Measurements from ENCODE around the gene OLFML1. TPM values are rescaled to one million over a fixed set of nuclear protein-coding genes. Genes with fewer than 3 reads are reported as not detected.

OLFML1 gene
- total RNA-seq, 4 donors from 2014 or later: 1.2 to 5.3 (median 2.2) TPM

DNA sequence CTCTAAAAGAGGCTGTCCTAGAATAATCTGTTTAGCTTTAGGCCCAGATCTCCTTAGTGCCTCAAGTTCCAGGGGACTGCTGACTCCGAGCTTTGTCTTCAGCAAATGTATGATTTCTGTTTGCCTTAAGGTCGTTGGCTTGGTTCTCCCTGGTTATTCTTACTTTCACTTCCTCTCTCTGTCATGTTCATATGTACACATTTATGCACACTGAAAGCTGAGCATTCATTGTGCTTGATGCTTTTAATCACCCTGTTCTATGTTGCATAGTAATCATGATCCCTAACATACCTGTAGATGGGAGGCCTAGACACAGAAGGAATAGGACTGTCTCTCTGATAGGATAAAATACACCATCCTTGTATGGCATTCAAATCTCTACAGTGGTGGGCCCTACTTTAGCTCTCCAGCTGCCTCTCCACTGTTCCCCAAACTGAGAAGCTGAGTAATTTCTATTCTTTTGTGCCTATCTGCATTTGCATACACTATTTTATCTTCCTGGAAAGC, 35.7 kb downstream of the OLFML1 start:
- Histone ChIP-seq H3K4me3 (no peak overlapping the region), H3K9me3 (no peaks in the 10 kb centered on the region), H3K36me3 (no peaks in the 10 kb centered on the region), H3K4me1 (peaks cover 54% of the 10 kb centered on the region), H3K27ac (peak overlapping the region; percentile 39), H3K27me3 (no peaks in the 10 kb centered on the region)
- TF ChIP-seq EP300 (IDR thresholded peaks at IDR 0.05) (no peak), POLR2AphosphoS5 (IDR thresholded peaks at IDR 0.05) (no peak), POLR2A (IDR thresholded peaks at IDR 0.05) (no peak)
- TF ChIP-seq, protein P1, sequence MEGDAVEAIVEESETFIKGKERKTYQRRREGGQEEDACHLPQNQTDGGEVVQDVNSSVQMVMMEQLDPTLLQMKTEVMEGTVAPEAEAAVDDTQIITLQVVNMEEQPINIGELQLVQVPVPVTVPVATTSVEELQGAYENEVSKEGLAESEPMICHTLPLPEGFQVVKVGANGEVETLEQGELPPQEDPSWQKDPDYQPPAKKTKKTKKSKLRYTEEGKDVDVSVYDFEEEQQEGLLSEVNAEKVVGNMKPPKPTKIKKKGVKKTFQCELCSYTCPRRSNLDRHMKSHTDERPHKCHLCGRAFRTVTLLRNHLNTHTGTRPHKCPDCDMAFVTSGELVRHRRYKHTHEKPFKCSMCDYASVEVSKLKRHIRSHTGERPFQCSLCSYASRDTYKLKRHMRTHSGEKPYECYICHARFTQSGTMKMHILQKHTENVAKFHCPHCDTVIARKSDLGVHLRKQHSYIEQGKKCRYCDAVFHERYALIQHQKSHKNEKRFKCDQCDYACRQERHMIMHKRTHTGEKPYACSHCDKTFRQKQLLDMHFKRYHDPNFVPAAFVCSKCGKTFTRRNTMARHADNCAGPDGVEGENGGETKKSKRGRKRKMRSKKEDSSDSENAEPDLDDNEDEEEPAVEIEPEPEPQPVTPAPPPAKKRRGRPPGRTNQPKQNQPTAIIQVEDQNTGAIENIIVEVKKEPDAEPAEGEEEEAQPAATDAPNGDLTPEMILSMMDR (IDR thresholded peaks at IDR 0.05): no peak
- WGBS: 27% methylated on average over 2 of the region's 2 CpGs
- no peak for DNase-seq (ENCODE audit: low spot score in 2 of 2)

GRCh38 chr11:7522121-7522520, 36.8 kb downstream of the OLFML1 start:
- Histone ChIP-seq H3K4me1 (peaks cover 52% of the 10 kb centered on the region), H3K36me3 (no peaks in the 10 kb centered on the region), H3K9me3 (no peaks in the 10 kb centered on the region), H3K27me3 (no peaks in the 10 kb centered on the region), H3K4me3 (no peak overlapping the region), H3K27ac (peak overlapping the region; percentile 20)
- WGBS: 79% methylated on average over 4 of the region's 4 CpGs
- TF ChIP-seq, protein P1 (IDR thresholded peaks at IDR 0.05): no peak
- TF ChIP-seq POLR2AphosphoS5 (IDR thresholded peaks at IDR 0.05): no peak
- TF ChIP-seq EP300 (IDR thresholded peaks at IDR 0.05): no peak
- TF ChIP-seq POLR2A (IDR thresholded peaks at IDR 0.05): no peak
- DNase-seq (ENCODE audit: low spot score in 2 of 2): no peak

DNA sequence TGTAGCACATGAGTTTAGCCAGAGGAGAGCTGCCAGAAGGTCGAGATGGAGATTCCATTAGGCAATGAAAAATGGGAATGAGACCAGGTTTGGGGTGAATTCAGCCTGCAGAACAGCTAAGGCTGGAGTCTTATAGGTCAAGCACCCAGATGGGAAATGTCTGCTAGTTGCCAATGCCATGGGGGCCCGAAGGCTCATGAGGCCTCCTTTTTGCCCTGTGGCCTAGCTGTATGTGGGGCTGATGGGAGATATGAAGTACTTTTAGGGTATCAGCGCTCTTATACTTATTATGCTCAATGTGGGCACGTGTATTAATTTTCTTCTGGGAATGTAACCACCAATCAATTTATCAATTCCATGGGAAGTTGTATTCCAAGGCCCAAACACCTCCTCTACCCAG, 37.2 kb downstream of the OLFML1 start:
- 90% methylated on average over 4 of the region's 4 CpGs for WGBS
- H3K4me1 ChIP-seq: peaks cover 52% of the 10 kb centered on the region
- no peaks in the 10 kb centered on the region for H3K27me3 ChIP-seq
- no peaks in the 10 kb centered on the region for H3K36me3 ChIP-seq
- TF ChIP-seq POLR2A (IDR thresholded peaks at IDR 0.05) (no peak), POLR2AphosphoS5 (IDR thresholded peaks at IDR 0.05) (no peak), EP300 (IDR thresholded peaks at IDR 0.05) (no peak)
- TF ChIP-seq, protein P1 (IDR thresholded peaks at IDR 0.05): no peak
- peak overlapping the region; percentile 20 for H3K27ac ChIP-seq
- H3K4me3 ChIP-seq: no peak overlapping the region
- no peak for DNase-seq (ENCODE audit: low spot score in 2 of 2)
- no peaks in the 10 kb centered on the region for H3K9me3 ChIP-seq

DNA sequence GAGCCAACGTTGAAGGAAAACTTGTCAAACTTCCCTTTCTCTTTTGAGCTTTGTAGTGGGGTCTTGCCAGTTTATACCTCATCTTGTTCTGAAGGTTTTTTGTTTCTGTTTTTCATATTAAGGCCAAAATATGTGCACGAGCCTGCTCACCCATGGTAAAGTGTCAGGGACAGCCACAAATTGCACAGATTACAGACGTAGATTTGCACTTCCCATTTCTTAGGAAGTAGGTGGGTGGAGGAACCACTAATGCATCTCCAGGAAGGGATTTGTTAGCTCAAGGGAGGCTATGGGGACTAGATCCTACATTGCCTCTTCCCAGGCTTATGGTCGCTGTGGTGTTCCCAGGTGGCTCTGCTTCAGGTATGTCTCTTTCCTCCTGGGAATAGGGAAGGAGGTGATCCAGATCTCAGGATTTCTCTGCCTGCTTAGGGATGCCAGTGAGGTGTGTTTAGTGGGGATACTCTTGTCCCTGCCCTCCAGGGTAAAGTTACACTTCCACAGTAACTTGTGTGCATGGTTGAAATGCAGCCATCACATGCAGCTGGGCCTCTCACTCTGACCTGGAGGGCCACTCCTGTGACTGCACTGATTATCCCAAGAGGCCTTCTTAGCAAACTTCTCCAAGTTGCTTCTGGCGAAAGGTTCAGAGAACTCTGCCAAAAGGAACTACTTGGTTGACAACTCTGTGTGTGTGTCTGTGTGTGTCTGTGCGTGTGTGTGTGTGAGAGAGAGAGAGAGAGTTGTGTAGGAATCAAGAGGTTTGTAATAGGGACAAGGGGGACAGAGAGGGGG, 38.3 kb downstream of the OLFML1 start:
- Histone ChIP-seq H3K9me3 (no peaks in the 10 kb centered on the region), H3K36me3 (no peaks in the 10 kb centered on the region), H3K4me3 (no peak overlapping the region), H3K27me3 (no peaks in the 10 kb centered on the region), H3K4me1 (peaks cover 57% of the 10 kb centered on the region), H3K27ac (peak overlapping the region; percentile 63)
- TF ChIP-seq POLR2A (IDR thresholded peaks at IDR 0.05): no peak
- TF ChIP-seq POLR2AphosphoS5 (IDR thresholded peaks at IDR 0.05): no peak
- TF ChIP-seq, protein P1 (IDR thresholded peaks at IDR 0.05): no peak
- no peak for TF ChIP-seq EP300 (IDR thresholded peaks at IDR 0.05)
- DNase-seq (ENCODE audit: low spot score in 2 of 2): no peak
- WGBS: 71% methylated on average over 6 of the region's 6 CpGs

DNA sequence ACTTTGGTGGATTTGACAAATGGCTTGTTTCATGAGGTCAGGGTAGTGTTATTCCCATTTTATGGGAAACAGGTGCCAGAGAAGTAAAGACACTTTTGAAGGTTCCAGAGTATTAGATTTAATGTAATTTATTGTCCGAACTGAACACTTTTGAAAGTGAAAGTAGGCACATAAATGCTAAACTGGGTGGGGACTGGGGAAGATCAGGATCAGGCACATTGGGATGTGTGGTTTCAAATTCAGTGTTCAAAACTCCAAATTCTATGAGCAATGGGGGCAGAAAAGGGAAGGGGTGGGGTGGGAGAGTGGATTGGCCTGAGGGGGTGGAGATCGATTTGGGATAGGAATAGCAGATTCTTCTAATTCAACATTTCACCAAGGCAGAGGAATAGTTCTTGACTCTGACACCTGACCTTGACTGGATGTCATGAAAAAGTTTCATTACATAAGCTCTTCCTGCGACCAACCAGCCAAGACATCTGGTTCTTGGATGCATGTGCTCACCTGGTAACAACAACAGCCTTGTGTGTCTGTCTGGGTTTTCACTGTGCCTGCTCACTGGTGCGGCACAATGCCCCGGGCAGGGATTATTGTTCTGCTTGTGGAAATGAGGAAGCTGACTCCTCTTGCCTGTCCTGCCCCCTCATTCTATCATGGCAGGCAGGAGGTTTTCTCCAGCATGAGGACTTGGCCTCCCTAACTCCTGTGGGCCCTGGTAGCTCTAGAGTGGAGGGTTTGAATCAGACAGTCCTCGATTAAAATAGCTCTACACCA, 39.3 kb downstream of the OLFML1 start:
- Histone ChIP-seq H3K4me1 (peaks cover 64% of the 10 kb centered on the region), H3K27me3 (no peaks in the 10 kb centered on the region), H3K27ac (peak overlapping the region; percentile 63), H3K9me3 (no peaks in the 10 kb centered on the region), H3K36me3 (no peaks in the 10 kb centered on the region), H3K4me3 (no peak overlapping the region)
- 41% methylated on average over 6 of the region's 6 CpGs for WGBS
- no peak for DNase-seq (ENCODE audit: low spot score in 2 of 2)
- TF ChIP-seq, protein P1 (IDR thresholded peaks at IDR 0.05): no peak
- no peak for TF ChIP-seq POLR2A (IDR thresholded peaks at IDR 0.05)
- no peak for TF ChIP-seq POLR2AphosphoS5 (IDR thresholded peaks at IDR 0.05)
- TF ChIP-seq EP300 (IDR thresholded peaks at IDR 0.05): no peak

Measured in suprapubic skin (tissue), 4 donors.